ENCODE data around the gene OTUB2.

Gene OTUB2

GRCh38 chr14:93980456-93981201 lies 45.5 kb upstream of the OTUB2 start:
- DNase-seq (ENCODE audit: extremely low spot score), result no peak
- TF ChIP-seq, protein P1, sequence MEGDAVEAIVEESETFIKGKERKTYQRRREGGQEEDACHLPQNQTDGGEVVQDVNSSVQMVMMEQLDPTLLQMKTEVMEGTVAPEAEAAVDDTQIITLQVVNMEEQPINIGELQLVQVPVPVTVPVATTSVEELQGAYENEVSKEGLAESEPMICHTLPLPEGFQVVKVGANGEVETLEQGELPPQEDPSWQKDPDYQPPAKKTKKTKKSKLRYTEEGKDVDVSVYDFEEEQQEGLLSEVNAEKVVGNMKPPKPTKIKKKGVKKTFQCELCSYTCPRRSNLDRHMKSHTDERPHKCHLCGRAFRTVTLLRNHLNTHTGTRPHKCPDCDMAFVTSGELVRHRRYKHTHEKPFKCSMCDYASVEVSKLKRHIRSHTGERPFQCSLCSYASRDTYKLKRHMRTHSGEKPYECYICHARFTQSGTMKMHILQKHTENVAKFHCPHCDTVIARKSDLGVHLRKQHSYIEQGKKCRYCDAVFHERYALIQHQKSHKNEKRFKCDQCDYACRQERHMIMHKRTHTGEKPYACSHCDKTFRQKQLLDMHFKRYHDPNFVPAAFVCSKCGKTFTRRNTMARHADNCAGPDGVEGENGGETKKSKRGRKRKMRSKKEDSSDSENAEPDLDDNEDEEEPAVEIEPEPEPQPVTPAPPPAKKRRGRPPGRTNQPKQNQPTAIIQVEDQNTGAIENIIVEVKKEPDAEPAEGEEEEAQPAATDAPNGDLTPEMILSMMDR (IDR thresholded peaks at IDR 0.05; ENCODE audit: control extremely low read depth, extremely low read depth, low read depth, missing control alignments), result no peak
- ChIA-PET POLR2A (no interaction called here), CTCF (interaction anchor here (0.6 to 17.2 kb wide), 5 partner anchors 7 to 41 kb away, joined by 3 to 212 read pairs (median 55); partner anchors contain the start of genes ASB2 and CCDC197)

DNA sequence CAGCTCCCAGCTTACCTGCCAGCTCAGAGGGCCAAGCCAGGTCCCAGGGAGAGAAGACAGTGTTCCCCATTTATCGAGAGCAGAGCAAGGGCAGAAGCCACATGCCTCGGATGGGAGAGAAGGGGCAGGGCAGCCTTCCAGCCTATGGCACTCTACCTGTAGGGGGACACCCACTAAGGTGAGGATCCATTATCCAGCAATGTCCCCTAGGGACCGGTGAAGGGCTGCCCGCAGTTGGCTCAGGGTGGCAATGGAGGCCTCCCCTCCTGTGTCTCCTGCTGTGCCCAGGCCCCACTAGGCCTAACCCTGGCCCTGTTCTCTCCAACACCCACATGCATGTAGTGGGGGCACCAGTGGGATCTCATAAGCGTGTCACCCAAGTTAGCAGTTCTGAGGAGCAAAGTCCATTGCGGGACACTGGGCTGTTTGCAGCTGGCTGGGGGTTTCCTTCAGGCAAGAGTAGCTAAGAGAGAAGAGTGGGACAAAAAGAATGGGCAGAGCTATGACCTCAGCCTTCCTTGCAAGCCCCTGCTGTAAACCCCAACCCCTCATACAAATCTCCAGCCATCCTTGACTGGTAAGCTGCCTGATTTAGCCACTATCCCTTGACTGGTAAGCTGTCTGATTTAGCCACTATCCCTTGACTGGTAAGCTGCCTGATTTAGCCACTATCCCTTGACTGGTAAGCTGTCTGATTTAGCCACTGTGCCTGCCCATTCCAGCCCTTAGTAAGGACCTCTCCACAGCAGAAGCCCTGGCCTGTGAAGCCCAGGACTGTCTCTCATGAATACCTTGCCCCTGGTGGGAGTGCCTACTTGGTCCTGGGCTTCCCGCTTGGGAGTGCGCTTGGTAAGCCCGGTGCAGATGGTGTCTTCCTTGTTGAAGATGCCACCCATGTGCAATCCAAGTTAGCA lies 44.6 kb upstream of the OTUB2 start:
- ChIA-PET POLR2A (interaction anchor here (1.0 to 1.6 kb wide), 3 partner anchors 17 to 23 kb away, joined by 3 to 4 read pairs (median 3); no protein-coding TSS in a partner anchor), CTCF (interaction anchor here (0.6 to 17.2 kb wide), 10 partner anchors 8 to 155 kb away, joined by 3 to 212 read pairs (median 9); partner anchors contain the start of genes ASB2 and CCDC197)
- no peak for DNase-seq (ENCODE audit: extremely low spot score)
- TF ChIP-seq, protein P1 (IDR thresholded peaks at IDR 0.05; ENCODE audit: control extremely low read depth, extremely low read depth, low read depth, missing control alignments), result no peak

- ChIA-PET CTCF (interaction anchor here (0.7 to 17.2 kb wide), 11 partner anchors 9 to 154 kb away, joined by 3 to 212 read pairs (median 9); partner anchors contain the start of genes ASB2 and CCDC197), POLR2A (interaction anchor here (1.0 to 1.6 kb wide), 3 partner anchors 17 to 24 kb away, joined by 3 to 4 read pairs (median 3); no protein-coding TSS in a partner anchor)
- no peak for DNase-seq (ENCODE audit: extremely low spot score)
- TF ChIP-seq, protein P1 (IDR thresholded peaks at IDR 0.05; ENCODE audit: control extremely low read depth, extremely low read depth, low read depth, missing control alignments), result no peak
Observed at GRCh38 chr14:93982230-93983007, 43.7 kb upstream of the OTUB2 start.

- DNase-seq (ENCODE audit: extremely low spot score), result no peak
- TF ChIP-seq, protein P1 (IDR thresholded peaks at IDR 0.05; ENCODE audit: control extremely low read depth, extremely low read depth, low read depth, missing control alignments), result no peak
- ChIA-PET POLR2A (no interaction called here), CTCF (interaction anchor here (1.0 to 17.2 kb wide), 10 partner anchors 10 to 153 kb away, joined by 3 to 212 read pairs (median 9); partner anchors contain the start of genes ASB2 and CCDC197)
Observed at GRCh38 chr14:93984070-93984469, 42.1 kb upstream of the OTUB2 start.

DNA sequence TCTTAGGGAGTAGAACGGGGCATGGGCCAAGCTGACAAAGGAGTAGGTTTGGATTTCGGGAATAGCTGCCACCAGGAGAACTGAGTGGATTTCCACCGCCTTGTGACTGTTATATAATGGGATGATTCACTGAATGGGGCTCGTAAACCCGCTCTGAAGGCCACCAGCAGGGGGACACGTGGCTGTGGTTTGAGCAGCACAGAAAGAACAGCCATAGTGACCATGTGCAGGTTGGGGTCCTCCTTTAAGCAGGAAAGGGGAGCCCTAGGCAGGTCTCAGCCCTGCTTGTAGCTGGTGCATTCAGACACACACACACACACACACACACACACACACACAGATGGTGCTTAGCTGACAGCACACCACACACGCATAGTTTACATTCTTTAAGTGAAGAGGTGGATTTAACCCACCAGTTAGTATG lies 41.1 kb upstream of the OTUB2 start:
- DNase-seq (ENCODE audit: extremely low spot score), result no peak
- POLR2A ChIA-PET, result no interaction called here
- CTCF ChIA-PET, result interaction anchor here (1.0 to 12.3 kb wide), 8 partner anchors 11 to 152 kb away, joined by 3 to 124 read pairs (median 9); partner anchors contain the start of genes ASB2 and CCDC197
- TF ChIP-seq, protein P1 (IDR thresholded peaks at IDR 0.05; ENCODE audit: control extremely low read depth, extremely low read depth, low read depth, missing control alignments), result peak; percentile 29
